Brain microvascular endothelial cell (primary cell): ENCODE results near the gene TNS3.

Experiments used
- DNase-seq: peaks from one replicate; pipeline ENCODE4 v3.0.0-alpha.2; 2020
- H3K27ac ChIP-seq: fragments of 250-450 bp; sonication (Bioruptor Pico); 2 replicates; pipeline ENCODE4 v1.5.1; 2020; ENCODE audit warnings: mild to moderate bottlenecking, moderate library complexity
- H3K27me3 ChIP-seq: fragments of 250-450 bp; sonication (Bioruptor Pico); replicated peaks from 2 replicates; pipeline ENCODE4 v1.5.1; 2020; ENCODE audit warnings: mild to moderate bottlenecking
- H3K36me3 ChIP-seq: fragments of 250-450 bp; sonication (Bioruptor Pico); replicated peaks from 2 replicates; pipeline ENCODE4 v1.5.1; 2020; ENCODE audit warnings: mild to moderate bottlenecking
- H3K4me3 ChIP-seq: 2 replicates; pipeline ENCODE4 v1.5.1; 2011; ENCODE audit warnings: low read depth, mild to moderate bottlenecking, control low read depth, low read length, moderate library complexity
- CTCF ChIP-seq: IDR thresholded peaks from 2 replicates; pipeline ENCODE4 v1.5.1; 2011; ENCODE audit warnings: low read depth, mild to moderate bottlenecking, moderate library complexity, low read length, control low read depth, inconsistent platforms; ENCODE audit errors: missing control alignments
- in situ Hi-C: cut with HindIII; loops from 2 replicates; pipeline ENCODE4 v1.10.0; 2017; ENCODE audit warnings: low sequenced_read_pairs, low pct_ligation_motif_present

Gene TNS3

GRCh38 chr7:47529826-47530555 lies 51.9 kb downstream of the TNS3 start:
- Histone ChIP-seq H3K27me3 (no peaks in the 10 kb centered on the region), H3K36me3 (peaks cover 23% of the 10 kb centered on the region), H3K27ac (no peak overlapping the region), H3K4me3 (no peak overlapping the region)
- DNase-seq: no peak
- in situ Hi-C loops: no loop called here
- no peak for TF ChIP-seq CTCF

DNA sequence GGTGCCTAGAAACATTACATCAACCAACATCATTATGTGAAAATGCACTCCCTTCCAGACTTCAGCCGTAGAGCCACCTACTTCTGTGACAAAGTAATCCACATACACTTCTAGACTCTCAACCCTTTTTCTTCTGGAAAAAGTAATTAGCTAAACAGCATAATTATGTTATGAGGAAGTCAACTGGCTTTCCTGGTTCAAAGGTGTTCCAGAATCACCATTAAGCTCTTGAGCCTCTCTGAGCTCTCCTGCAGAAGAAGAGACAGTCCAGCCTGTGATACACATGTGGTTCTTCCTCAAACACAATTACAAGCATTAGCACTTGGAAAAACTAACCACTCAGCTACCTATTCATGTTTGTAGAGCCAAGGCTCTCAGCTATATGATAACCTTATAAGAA lies 52.5 kb downstream of the TNS3 start:
- in situ Hi-C loops: no loop called here
- TF ChIP-seq CTCF: no peak
- Histone ChIP-seq H3K27ac (no peak overlapping the region), H3K36me3 (peaks cover 24% of the 10 kb centered on the region), H3K4me3 (no peak overlapping the region), H3K27me3 (no peaks in the 10 kb centered on the region)
- no peak for DNase-seq

DNA sequence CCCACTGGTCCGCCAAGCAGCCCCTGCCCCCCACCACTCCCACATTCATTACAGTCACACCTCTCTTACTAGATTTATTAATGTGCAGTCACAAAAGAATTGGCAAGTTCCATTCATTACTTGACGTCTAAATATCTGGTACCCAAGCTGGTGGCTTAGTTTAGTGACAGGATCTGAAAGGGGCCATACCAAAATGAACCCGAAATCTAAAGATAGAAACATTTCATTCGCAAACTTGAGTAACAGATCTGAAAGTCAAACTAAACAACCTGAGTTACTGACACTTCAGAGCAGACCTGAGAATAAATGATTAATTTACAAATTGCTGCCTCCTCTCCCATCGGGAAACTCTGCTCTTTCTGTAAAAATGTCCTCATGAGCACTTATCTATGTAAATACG lies 53.4 kb downstream of the TNS3 start:
- H3K36me3 ChIP-seq: peaks cover 24% of the 10 kb centered on the region
- DNase-seq: no peak
- TF ChIP-seq CTCF: no peak
- in situ Hi-C loops: no loop called here
- H3K27me3 ChIP-seq: no peaks in the 10 kb centered on the region
- no peak overlapping the region for H3K4me3 ChIP-seq
- no peak overlapping the region for H3K27ac ChIP-seq

DNA sequence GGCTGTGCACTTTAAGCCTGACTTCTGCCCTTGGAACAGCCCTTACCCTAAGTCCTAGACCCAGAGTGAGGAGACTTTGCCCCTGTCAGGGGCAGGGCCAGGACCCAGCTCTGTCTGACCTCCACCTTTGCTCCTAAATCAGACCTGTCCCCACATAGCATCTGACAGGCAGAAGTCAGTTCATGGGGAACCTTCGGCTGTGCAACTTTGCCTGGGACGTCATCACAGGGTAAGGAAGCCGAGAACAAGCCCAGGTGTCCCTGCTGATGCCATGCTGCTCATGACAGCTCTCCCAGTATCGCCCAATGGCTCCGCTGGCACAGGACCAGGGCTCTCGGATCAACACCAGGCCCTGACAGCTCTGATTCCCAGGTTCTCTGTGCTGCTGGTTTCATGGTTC lies 55.4 kb downstream of the TNS3 start:
- TF ChIP-seq CTCF: no peak
- Histone ChIP-seq H3K27ac (no peak overlapping the region), H3K36me3 (peaks cover 29% of the 10 kb centered on the region), H3K27me3 (no peaks in the 10 kb centered on the region), H3K4me3 (no peak overlapping the region)
- in situ Hi-C loops: no loop called here
- no peak for DNase-seq

- Histone ChIP-seq H3K27ac (no peak overlapping the region), H3K4me3 (no peak overlapping the region), H3K27me3 (no peaks in the 10 kb centered on the region), H3K36me3 (peaks cover 29% of the 10 kb centered on the region)
- TF ChIP-seq CTCF: no peak
- DNase-seq: no peak
- in situ Hi-C loops: no loop called here
These were observed 56.8 kb downstream of the TNS3 start for GRCh38 chr7:47525066-47525623.

- in situ Hi-C loops: no loop called here
- no peak for TF ChIP-seq CTCF
- peaks cover 26% of the 10 kb centered on the region for H3K36me3 ChIP-seq
- no peaks in the 10 kb centered on the region for H3K27me3 ChIP-seq
- no peak overlapping the region for H3K4me3 ChIP-seq
- H3K27ac ChIP-seq: no peak overlapping the region
- DNase-seq: no peak
These were observed 58.5 kb downstream of the TNS3 start for GRCh38 chr7:47523401-47523800.
